Measurements from ENCODE around the gene DHX38. TPM values are rescaled to one million over a fixed set of nuclear protein-coding genes. Genes with fewer than 3 reads are reported as not detected.

The DHX38 gene
- total and polyA plus RNA-seq, 2 donors from 2014 or later, result 23.3 to 60.9 TPM

DNA sequence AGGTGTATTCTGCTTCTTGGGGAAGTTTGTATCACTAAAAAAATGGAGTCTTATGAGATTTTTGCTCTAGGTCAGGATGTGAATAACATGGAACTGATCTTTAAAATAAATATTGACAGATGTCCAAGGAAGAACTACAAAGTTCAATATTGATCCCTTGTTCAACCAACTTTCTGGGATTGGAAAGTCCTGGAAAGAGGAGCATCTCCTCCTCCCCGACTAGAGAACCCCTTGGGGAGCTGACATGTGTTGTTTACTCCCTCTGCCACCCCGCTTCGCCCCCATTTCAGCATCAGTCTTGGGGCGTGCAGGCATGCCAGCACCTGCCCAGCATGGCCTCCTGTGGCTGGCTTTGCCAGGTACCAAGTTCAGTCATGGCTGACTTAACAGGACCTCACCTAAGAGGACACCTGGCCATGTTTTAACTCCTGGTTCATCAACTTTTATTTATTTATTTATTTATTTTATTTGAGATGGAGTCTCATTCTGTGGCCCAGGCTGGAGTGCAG is 44.5 kb downstream of the DHX38 start:
- intact Hi-C loops (cut with DNase I), result no loop called here
- no peaks in the 10 kb centered on the region for H3K27me3 ChIP-seq (ENCODE audit: control insufficient read depth, insufficient read depth, low read length)
- TF ChIP-seq, protein P1, sequence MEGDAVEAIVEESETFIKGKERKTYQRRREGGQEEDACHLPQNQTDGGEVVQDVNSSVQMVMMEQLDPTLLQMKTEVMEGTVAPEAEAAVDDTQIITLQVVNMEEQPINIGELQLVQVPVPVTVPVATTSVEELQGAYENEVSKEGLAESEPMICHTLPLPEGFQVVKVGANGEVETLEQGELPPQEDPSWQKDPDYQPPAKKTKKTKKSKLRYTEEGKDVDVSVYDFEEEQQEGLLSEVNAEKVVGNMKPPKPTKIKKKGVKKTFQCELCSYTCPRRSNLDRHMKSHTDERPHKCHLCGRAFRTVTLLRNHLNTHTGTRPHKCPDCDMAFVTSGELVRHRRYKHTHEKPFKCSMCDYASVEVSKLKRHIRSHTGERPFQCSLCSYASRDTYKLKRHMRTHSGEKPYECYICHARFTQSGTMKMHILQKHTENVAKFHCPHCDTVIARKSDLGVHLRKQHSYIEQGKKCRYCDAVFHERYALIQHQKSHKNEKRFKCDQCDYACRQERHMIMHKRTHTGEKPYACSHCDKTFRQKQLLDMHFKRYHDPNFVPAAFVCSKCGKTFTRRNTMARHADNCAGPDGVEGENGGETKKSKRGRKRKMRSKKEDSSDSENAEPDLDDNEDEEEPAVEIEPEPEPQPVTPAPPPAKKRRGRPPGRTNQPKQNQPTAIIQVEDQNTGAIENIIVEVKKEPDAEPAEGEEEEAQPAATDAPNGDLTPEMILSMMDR (IDR thresholded peaks at IDR 0.05; ENCODE audit: borderline replicate concordance, extremely low read depth, insufficient read depth), result no peak
- H3K9me3 ChIP-seq (ENCODE audit: control insufficient read depth in 2 of 3, insufficient read depth in 1 of 3, low read length in 3 of 3), result no peaks in the 10 kb centered on the region
- no peak for FAIRE-seq
- H3K36me3 ChIP-seq (ENCODE audit: control insufficient read depth in 2 of 3, insufficient read depth in 3 of 3, low read length in 3 of 3), result no peaks in the 10 kb centered on the region
- no peak for DNase-seq
- H3K4me1 ChIP-seq (ENCODE audit: control insufficient read depth in 2 of 3, insufficient read depth in 2 of 3, low read depth in 1 of 3, low read length in 3 of 3), result no peaks in the 10 kb centered on the region
- no peak overlapping the region for H3K9ac ChIP-seq (ENCODE audit: low read length in 3 of 3)
- H3K4me3 ChIP-seq (ENCODE audit: low read length in 3 of 3), result no peak overlapping the region
- H3K27ac ChIP-seq (ENCODE audit: low read depth in 2 of 2, low read length in 2 of 2), result no peak overlapping the region

DNA sequence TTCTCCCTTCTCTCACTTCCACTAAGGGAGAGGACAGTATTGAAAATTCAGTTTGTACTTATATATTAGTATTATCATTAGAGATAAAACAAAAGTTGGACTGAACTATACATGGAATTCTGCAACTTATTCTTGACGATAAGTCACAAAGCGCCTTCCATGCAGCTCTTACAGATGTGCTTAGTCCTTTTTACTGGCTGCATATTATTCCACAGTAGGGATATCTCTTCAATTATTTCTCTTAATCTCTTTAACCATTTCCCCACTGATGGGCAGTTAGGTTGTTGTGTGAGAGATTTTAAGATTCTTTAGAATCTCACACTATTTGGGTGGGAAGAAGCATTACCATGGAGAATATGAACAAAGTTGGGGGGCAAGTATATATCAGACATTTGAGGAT is 46.3 kb downstream of the DHX38 start:
- TF ChIP-seq, protein P1 (IDR thresholded peaks at IDR 0.05; ENCODE audit: borderline replicate concordance, extremely low read depth, insufficient read depth), result no peak
- H3K9ac ChIP-seq (ENCODE audit: low read length in 3 of 3), result no peak overlapping the region
- intact Hi-C loops (cut with DNase I), result no loop called here
- no peak overlapping the region for H3K4me3 ChIP-seq (ENCODE audit: low read length in 3 of 3)
- no peak overlapping the region for H3K27ac ChIP-seq (ENCODE audit: low read depth in 2 of 2, low read length in 2 of 2)
- no peaks in the 10 kb centered on the region for H3K27me3 ChIP-seq (ENCODE audit: control insufficient read depth, insufficient read depth, low read length)
- no peaks in the 10 kb centered on the region for H3K4me1 ChIP-seq (ENCODE audit: control insufficient read depth in 2 of 3, insufficient read depth in 2 of 3, low read depth in 1 of 3, low read length in 3 of 3)
- no peak for DNase-seq
- H3K9me3 ChIP-seq (ENCODE audit: control insufficient read depth in 2 of 3, insufficient read depth in 1 of 3, low read length in 3 of 3), result no peaks in the 10 kb centered on the region
- FAIRE-seq, result no peak
- H3K36me3 ChIP-seq (ENCODE audit: control insufficient read depth in 2 of 3, insufficient read depth in 3 of 3, low read length in 3 of 3), result no peaks in the 10 kb centered on the region

DNA sequence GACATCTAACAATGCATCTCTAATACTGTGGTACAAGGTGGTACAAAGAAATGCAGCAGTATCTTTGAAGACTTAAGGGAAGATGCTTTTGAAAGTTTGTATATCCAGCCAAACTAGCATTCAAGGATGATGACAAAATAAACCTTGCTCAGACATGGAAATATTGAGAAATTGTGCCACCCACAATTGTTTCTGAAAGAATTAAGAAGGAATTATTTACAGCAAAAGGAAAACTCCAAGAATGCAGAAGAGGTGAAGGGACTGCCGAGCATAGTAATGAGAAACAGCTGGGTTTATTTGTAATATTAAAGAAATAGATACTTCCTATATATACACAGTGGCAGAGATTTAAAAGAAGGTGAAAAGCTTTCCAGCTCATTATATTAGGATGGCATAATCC is 48.8 kb downstream of the DHX38 start:
- FAIRE-seq, result no peak
- Histone ChIP-seq H3K36me3 (ENCODE audit: control insufficient read depth in 2 of 3, insufficient read depth in 3 of 3, low read length in 3 of 3) (no peaks in the 10 kb centered on the region), H3K27ac (ENCODE audit: low read depth in 2 of 2, low read length in 2 of 2) (no peak overlapping the region), H3K4me1 (ENCODE audit: control insufficient read depth in 2 of 3, insufficient read depth in 2 of 3, low read depth in 1 of 3, low read length in 3 of 3) (no peaks in the 10 kb centered on the region), H3K27me3 (ENCODE audit: control insufficient read depth, insufficient read depth, low read length) (no peaks in the 10 kb centered on the region), H3K9ac (ENCODE audit: low read length in 3 of 3) (no peak overlapping the region), H3K4me3 (ENCODE audit: low read length in 3 of 3) (no peak overlapping the region), H3K9me3 (ENCODE audit: control insufficient read depth in 2 of 3, insufficient read depth in 1 of 3, low read length in 3 of 3) (no peaks in the 10 kb centered on the region)
- TF ChIP-seq, protein P1 (IDR thresholded peaks at IDR 0.05; ENCODE audit: borderline replicate concordance, extremely low read depth, insufficient read depth), result no peak
- intact Hi-C loops (cut with DNase I), result no loop called here
- no peak for DNase-seq

Data from kidney (tissue), 14 donors.